Esophagus mucosa (tissue), 1 donor: Measurements from ENCODE around the gene SCIMP. TPM values are rescaled to one million over a fixed set of nuclear protein-coding genes. Genes with fewer than 3 reads are reported as not detected.
"Not testable (repeated sequence)": the region's sequence is repeated elsewhere in the genome, so short reads cannot be mapped to it uniquely, and the experiment has no call there.

Source experiments
- ATAC-seq: fragments of 200-7000 bp; cut with Tn5 transposase; one replicate; pipeline ENCODE4 v1.9.1; 2020
- total RNA-seq: library from RNA; stranded (reverse); gene quantifications from one replicate; pipeline ENCODE4 v1.2.4, GENCODE V29; 2023
- donor health status: DM: yes; HTN: yes; CAD: no.

SCIMP gene
- total RNA-seq, 1 donor from 2014 or later, result 0.72 TPM

DNA sequence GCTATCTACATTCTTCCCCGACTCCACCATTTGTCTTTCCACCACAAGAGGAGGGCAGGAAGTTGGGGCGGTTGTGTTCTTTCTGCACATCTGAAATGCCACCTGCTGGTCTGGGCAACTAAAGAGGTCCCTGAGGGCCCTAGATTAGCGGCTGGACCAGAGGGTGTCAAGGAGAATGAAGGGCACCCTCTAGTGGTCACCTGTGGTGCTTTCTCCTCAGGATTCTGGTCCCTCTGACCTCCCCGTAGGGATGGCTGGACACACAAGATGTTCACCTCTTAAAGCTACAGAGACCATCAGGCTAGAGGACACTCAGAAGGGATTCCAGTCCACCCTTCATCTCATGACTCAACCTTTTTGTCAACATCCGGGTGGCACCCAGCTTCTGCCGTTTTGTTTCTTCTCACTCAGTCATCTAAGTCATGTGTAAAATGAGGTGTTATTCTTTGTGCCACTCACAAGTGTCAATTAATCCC lies 2.9 kb upstream of the SCIMP start:
- peak; percentile 54 for ATAC-seq

DNA sequence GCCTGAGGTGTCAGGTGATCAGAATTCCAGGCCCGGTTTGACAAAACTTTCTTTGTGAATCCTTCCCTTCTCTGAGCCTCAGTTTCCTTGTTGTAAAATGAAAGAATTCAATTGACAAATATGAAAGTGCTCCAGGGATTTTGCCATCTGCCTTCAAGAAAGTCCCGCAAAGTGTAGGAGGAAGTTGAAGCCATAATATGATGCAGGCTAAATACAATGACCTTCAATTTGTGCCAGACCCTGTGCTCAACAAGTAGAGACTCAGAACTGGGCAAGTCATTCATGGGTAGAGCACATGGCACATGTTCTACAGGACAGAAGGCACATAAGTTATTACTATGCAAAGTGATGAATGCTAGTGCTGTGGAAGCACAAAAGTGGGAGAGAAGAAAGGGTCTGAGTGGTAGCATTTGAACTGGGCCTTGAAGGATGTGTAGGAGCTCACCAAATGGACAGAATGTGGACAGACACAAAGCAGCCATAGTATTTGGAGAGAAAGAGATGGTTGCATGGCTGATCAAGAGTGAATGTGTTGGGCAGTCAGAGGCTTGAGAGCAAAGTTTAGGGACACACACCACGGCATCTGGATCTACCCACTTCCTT lies 2.4 kb upstream of the SCIMP start:
- ATAC-seq, result no peak

DNA sequence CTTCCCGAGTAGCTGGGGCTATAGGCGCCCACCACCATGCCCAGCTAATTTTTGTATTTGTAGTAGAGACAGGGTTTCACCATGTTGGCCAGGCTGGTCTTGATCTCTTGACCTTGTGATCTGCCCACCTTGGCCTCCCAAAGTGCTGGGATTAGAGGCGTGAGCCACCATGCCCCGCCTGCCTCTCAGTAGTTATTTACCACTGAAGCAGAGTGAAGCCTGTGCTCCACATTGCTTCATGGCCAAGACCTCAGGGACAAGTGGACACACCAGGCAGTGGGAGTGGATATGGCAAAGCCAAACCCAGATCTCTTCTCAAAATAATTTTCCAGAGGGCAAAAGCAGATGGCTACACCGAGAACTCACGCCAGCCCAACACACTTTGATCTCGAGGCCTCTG lies 1.2 kb downstream of the SCIMP start:
- ATAC-seq, result not testable (repeated sequence)

DNA sequence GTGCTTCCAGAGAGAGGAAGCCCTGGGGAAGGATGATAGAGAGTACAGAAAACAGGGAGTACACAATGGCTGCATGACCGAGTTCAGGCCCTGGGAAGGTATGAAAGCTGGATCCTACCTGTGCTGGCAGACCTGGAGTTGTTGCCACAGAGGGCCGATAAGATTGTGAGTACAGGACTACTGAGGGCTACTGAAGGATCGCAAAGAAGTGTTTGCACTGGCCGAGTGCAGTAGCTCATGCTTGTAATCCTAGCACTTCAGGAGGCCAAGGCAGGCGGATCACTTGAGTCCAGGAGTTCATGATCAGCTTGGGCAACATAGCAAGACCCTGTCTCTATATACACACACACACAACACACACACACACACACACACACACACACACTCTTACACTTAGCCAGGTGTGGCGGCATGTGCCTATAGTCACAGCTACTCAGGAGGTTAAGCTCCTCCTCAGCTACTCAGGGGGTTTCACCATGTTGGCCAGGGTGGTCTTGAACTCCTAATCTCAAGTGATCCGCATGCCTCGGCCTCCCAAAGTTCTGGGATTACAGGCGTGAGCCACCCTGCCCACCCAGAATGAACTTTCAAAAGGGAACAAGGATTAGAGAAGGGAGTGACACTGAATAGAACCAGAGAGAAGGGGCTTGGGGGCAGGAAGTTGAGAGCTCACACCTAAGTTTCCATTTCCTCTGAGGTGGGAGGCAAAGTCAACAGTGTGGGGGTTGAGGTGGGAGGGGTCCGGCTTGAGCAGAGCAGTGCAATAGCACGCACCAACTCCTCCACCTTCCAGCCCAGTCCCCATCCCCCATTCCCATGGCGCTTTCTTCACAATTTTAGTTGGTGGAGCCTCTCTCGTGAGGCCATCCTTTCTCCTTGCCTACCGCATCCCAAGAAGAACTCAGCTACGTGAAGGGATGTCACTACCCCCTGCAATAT lies 7.5 kb downstream of the SCIMP start:
- peak; percentile 46 for ATAC-seq

DNA sequence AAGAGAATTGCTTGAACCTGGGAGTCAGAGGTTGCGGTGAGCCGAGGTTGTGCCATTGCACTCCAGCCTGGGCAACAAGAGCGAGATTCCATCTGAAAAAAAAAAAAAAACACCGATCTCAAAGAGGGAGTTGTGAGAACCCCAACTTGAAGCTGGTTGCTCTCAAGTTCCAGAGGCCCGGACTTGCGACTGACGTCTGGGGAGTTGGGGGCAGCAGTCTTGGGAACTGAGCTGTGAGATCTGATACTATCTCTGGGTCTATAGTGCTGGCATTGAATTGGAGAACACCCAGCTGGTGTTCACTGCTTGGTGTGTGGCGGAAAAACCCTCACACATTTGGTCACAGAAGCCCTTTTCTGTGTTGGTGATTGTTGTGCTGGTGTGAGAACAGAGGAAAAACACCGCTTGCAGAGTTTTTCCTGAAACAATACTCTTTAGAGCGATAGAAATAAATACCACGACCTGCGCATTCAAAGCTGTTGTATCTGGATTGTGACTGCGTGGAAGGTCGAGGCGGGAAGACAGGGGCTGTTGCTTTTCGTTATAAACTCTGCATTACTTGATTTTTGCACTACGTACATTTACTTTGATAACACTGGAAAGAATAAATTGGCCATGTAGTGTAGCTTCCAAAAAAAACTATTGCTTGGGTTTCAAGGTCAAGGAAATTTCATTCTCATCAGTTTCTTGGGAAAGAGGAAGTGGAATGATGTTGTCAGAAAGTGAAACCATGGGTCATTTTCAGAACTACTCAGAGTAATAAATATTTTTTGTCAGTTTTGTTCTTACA lies 8.8 kb downstream of the SCIMP start:
- ATAC-seq, result no peak

DNA sequence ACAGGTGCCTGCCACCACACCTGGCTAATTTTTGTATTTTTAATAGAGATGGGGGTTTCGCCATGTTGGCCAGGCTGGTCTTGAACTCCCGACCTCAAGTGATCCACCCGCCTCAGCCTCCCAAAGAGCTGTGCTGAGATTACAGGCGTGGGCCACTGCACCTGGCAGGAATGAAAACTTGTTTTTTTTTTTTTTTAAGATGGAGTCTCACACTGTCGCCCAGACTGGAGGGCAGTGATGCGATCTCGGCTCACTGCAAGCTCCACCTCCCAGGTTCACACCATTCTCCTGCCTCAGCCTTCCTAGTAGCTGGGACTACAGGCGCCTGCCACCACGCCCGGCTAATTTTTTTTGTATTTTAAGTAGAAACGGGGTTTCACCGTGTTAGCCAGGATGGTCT lies 12.7 kb downstream of the SCIMP start:
- ATAC-seq, result not testable (repeated sequence)

DNA sequence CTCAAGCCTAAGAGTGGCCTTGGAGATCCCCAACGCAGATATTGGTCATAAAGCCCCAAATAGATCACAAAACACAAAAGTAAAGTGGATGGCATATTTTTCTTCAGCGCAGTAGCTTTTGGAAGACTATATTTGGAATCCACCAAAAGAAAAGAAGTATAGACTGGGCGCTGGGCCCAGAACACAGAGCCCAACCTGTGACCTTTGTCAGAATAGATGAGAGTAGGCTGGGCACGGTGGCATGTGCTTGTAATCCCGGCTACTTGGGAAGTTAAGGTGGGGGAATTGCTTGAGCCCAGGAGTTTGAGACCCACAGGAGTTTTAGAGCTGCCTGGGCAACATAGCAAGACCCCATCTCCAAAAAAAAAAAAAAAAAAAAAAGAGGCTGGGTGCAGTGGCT lies 14.6 kb downstream of the SCIMP start:
- ATAC-seq, result no peak

DNA sequence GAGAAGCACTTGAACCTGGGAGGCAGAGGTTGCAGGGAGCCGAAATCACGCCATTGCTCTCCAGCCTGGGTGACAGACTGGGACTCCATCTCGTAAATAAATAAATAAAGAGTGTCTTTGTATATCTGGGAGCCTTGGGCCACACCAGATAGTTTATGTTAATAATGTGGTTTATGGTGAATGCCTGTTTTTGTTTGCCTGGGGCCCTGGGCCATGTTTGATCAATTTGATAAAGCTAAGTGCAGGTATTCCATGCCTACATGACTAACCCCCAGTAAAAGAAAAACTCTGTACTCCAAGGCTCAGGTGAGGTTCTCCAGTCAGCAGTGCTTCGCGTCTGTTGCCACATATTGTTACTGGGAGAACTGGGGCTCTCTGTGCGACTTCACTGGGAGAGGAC lies 15.1 kb downstream of the SCIMP start:
- no peak for ATAC-seq

DNA sequence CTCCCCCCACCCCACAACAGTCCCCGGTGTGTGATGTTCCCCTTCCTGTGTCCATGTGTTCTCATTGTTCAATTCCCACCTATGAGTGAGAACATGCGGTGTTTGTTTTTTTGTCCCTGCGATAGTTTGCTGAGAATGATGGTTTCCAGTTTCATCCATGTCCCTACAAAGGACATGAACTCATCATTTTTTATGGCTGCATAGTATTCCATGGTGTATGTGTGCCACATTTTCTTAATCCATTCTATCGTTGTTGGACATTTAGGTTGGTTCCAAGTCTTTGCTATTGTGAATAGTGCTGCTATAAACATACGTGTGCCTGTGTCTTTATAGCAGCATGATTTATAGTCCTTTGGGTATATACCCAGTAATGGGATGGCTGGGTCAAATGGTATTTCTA lies 17.1 kb downstream of the SCIMP start:
- not testable (repeated sequence) for ATAC-seq

DNA sequence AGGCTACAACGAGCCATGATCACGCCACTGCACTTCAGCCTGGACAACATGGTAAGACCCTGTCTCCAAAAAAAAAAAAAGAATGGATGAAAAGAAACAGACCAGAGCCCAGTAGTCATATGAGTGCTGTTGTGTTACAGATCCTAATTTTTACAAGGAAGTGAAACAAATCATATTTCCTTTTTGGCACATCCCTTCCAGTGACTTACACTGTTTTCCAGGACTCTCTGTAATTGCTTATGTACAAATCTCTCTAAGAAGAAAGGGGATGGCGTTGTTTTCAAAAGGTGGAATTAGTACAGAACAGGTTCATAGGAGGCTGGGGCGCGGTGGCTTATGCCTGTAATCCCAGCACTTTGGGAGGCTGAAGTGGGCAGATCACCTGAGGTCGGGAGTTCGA lies 23.2 kb downstream of the SCIMP start:
- no peak for ATAC-seq

DNA sequence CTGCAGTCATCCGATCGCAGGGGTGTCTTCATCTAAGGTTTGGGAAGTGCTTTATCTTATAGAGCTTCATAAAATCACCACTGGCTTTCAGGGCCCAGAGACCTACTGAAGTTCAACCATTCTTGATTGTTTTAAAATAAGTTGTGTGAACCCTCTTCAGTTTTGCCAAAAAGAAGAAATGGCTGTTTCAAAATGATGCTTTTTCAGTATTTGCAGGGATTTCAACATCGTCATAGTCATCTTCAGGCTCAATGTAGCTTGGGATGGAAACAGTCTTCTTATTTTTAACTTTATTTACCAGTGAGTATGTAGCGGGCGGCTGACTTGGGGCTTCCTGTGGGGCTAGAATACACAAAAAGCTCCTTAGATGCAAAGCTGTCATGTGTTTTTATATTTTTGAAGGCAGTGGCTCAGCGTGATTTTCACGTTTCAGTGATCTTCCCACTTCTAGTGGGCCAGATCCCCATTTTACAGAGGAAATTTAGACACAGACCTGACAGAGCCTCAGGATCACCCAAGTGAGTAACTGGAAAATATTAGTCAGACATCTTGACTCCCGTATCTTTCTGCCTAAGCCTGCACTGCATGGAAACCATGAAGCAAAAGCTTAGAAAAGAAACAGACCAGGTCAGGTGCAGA lies 23.9 kb downstream of the SCIMP start:
- no peak for ATAC-seq

DNA sequence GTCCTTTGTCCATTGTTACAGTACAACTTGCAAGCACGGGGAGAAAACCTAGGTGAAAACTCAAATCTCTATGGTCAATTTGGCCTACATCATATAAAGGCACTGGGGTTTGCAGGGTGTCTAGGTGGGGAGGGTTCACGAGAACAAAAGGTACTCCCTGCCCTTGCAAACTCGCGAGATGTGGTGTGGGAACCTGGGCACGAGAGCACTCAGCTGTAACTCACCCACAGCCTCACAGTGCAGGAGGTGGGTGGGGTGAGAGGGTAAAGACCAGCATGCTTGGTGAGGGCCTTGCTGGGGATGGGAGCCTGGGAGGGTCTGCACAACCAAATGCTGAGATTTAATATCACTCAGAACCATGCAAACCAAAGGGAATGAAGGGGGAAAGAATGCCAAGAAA lies 24.6 kb downstream of the SCIMP start:
- ATAC-seq, result peak; percentile 38

DNA sequence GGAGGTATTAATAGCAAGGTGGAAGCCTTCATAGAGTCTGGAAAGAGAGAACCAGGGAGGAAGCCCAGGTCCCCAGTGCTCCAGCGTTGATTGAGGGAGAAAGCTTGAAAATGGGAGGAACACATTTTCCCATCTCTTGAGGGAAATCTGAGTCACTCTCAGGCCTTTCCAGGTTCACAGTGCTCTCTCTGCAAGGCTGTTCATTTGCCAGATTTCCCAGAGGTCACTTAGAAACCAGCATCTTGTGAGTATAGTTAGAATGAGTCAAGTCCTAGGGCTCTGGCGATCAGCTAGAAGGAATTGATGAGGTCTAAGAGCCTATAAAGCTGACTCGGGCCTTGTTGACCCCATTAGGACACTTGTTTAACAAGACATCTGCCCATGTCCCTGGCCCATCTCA lies 25.3 kb downstream of the SCIMP start:
- ATAC-seq, result no peak

DNA sequence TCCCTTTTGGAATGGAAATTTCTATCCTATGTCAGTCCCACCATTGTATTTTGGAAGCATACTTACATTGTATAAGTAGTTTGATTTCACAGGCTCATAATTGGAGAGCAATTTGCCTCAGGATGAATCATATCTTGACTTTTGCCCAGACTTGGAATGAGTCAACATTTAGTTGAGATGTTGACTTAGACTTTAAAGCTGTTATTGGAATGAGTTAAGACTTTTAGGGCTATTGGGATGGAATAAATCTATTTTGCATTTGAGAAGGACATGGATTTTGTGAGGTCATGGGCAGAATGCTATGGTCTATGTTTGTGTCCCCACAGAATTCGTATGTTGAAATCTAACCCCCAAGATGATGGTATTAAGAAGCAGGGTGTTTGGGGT lies 30.8 kb downstream of the SCIMP start:
- no peak for ATAC-seq

DNA sequence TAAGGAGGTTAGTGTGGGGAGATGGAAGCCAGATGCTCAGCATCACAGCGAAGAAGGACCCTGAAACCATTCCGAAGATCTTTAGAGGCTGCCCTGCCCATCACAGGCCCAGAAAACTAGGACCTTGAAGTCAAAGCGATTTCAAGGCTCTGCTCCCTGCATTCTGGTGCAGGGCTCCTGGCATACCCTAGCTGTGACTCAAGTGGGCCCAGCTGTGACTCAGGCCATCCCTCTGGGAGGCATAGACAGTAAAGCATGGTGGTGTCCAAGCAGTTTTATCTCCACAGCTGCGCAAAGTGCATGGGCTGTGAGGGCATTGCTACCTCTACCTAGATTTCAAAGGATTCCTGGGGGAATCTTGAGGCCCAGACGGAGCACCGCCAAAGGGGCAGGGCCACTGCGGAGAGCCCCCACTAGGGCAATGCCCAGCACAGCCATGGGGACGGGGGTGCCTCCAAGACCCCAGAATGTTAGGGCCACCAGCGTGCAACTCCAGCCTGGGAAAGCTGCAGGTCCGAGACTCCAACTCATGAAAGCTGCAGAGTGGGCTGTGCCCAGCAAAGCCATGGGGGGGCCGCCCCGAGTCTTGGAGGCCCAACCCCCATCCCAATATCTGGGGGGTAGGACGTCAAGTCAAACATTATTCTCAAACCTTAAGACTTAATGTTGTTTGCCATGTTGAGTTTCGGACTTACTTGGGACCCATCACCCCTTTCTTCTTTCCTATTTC lies 31.3 kb downstream of the SCIMP start:
- ATAC-seq, result peak; percentile 32

DNA sequence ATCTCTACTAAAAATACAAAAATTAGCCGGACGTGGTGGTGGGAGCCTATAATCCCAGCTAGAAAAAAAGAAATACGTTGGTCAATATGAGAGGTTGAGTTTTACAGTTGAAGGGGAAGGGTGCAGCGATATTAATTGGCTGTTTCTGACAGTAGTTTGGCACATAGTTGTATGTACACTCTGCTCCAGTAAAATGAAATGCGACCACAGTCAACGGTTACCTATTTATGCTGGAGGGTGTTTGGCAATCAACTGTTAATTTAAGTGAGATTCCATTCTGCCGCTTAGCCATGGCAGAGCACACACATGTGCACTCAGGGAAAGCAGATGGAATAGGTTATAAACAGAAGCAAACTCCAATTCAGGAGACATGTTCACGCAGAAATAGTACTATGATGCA lies 33.6 kb downstream of the SCIMP start:
- ATAC-seq, result no peak

DNA sequence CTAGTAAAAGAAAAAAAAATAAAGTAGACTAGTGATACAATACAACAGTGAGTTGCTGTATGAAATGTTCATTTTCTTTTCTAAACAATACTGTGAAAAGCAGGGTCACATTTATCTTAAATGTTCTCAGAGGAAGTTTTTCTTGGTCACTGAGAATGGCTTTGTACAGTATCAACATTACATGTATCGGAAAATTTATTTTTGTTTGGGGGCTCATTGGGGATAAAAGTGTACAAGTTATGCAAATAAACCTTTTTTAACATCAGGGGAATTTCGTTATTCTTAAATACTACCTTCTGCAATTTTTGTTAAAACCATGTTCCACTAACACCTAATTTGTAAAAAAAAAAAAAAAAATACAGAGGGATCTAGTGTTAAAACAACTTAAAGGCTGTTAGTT lies 34.3 kb downstream of the SCIMP start:
- no peak for ATAC-seq

DNA sequence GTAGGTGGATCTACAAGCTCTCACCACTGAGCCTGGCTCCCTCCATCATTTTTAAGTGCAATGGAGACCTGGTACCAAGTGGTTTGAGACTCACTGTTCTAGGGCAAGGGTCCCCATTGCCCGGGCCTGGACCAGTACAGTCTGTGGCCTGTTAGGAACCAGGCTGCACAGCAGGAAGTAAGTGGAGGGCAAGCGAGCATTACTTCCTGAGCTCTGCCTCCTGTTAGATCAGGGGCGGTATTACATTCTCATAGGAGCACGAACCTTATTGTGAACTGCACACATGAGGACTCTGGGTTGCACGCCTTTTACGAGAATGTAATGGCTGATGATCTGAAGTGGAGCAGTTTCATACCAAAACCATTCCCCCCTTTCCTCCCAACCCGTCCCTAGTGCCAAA lies 36.2 kb downstream of the SCIMP start:
- ATAC-seq, result no peak

DNA sequence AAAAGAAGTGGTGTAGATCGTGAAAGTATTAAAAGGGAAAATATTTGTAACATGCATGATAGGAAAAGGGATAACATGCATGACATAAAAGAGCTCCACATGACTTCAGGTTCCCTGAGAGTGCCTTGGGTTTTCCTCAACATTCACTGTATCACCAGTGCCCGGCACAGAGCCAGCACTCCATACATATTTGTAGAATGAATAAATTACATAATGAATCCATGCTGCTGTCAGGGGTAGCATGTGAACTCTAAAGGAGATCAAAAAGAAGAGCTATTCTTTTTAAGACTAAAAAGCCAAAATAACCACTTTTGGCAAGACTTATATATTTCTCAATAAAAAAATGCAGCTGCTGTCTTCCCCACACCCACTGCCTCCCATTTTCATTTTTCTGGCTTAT lies 40.3 kb downstream of the SCIMP start:
- ATAC-seq, result no peak

DNA sequence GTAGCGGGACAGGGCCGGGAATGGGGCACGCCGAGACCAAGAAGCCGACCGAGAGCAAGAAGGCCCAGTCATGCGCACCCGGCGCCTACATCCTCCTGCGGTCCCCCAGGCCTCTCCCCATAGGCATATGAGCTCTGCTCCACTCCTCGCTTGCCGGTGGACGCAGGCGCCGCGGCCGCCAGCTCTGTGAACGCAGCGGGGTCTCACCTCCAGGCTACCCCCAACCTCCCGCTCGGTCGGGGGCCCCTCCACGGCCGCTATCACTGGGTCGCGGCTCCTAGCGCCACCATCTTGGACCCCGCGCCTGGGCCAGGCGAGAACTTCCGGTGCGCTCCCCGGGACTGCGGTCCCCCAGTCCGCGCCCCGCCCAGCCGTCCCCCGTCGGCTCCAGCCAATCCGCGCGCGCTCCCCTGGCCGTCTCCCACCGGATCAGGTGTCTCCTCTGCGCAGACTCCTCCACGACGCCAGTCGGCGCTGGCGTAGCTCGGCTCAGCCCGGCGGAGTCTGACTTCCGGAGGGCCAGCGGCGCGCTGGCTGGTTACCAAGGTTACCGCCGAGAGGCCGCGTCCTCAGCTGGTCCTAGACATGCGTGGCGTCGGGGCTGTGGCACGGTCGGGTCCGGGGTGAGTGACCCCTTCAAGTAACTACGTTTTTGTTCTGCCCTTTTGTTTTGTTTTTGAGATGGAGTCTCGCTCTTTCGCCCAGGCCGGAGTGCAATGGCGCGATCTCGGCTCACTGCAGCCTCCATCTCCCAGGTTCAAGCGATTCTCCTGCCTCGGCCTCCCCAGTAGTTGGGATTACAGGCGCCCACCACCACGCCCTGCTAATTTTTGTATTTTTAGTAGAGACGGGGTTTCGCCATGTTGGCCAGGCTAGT lies 42.9 kb downstream of the SCIMP start, which contains the start of gene ZNF594:
TSS of gene ZNF594 (minus strand) at position 328 of the 877 bp plus-strand sequence. CDS start 7,612 bp downstream, outside the sequence.
- ATAC-seq, result peak; percentile 99

DNA sequence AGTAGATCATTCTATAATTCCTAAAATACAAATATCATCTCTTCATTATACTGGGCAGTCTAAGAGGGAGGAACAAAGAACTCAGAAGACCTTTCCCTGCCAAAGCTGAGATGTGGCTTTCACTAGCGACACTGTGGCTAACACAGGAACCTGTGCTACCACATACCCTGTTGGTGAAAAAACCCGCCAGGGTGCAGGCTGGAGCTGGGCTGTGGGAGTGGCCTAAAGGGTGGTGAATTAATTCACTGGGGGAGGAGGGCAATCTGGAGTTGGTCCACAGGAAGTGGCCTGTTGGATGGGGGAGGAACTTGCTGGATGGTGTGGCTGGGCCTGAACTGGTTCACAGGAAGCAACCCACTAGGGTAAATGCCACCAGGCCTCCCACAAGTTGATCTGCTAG lies 50.4 kb downstream of the SCIMP start:
- no peak for ATAC-seq
